HG03442 (cell line): Measurements from ENCODE around the gene IL18.
"Not testable (repeated sequence)": the region's sequence is repeated elsewhere in the genome, so short reads cannot be mapped to it uniquely, and the experiment has no call there.

Experiments used
- ATAC-seq: cut with Tn5 transposase; IDR thresholded peaks from one replicate; pipeline ENCODE4 v1.9.1; 2021; ENCODE audit warnings: mild to moderate bottlenecking, moderate library complexity; ENCODE audit not compliant: unreplicated experiment

Gene IL18

GRCh38 chr11:112121981-112122615 lies 41.8 kb downstream of the IL18 start:
- no peak for ATAC-seq

DNA sequence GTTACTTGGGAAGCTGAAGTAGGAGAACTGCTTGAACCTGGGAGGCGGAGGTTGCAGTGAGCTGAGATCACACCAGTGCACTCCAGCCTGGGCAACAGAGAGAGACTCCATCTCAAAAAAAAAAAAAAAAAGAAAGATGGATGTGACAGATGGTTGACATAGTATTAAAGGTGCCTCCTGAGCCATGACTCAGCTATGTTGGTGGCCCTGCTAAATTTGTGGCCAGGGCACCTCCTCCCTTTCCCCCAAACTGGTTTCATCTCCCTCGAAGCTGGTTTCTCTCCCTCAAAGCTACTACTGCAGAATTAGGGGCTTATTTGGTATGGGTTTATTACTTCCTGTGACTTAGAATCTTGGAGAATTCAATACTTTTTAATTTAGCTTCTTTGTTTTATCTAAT lies 45.7 kb downstream of the IL18 start:
- no peak for ATAC-seq

- ATAC-seq: no peak
These were observed 48.5 kb downstream of the IL18 start for GRCh38 chr11:112115386-112115785.

GRCh38 chr11:112114460-112114859 lies 49.4 kb downstream of the IL18 start:
- ATAC-seq: no peak

- peak; percentile 58 for ATAC-seq
These were observed 50.1 kb downstream of the IL18 start for GRCh38 chr11:112113539-112114457.

DNA sequence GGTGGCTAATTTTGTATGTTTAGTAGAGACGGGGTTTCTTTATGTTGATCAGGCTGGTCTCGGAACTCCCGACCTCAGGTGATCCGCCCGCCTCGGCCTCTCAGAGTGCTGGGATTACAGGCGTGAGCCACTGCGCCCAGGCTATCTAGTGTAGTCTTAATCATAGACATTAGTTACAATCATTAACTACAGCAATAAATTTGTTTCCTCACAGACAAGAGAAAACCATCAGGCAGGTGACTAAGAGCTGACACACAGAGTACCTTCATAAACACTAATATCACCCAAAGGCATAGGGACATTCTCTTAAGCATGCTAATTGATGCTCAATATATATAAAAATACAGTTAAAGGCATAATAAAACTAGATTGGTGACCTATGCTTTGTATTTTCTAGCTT lies 57.8 kb downstream of the IL18 start:
- ATAC-seq: no peak

- ATAC-seq: no peak
These were observed 60.4 kb downstream of the IL18 start for GRCh38 chr11:112103446-112103845.

DNA sequence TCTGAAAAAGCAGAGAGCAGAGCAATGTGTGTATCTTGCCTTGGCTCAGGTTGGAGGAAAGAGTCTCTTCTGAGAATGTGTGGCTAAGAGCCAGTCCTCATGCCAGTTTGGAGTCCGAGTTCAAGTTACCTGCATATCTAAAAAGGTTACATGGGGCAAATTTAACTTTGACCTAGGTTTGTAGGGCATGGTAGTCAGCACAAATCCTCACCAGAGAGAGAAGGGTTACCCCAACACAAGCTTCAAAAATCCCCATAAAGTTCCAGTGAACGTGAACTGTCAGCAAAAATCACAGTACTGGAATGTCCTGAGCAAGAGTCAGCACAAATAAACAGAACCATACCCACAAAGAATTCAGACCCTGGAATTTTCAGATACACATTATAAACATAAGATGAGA lies 63.4 kb downstream of the IL18 start:
- ATAC-seq: no peak

- no peak for ATAC-seq
These were observed 66.0 kb downstream of the IL18 start for GRCh38 chr11:112097734-112098528.

DNA sequence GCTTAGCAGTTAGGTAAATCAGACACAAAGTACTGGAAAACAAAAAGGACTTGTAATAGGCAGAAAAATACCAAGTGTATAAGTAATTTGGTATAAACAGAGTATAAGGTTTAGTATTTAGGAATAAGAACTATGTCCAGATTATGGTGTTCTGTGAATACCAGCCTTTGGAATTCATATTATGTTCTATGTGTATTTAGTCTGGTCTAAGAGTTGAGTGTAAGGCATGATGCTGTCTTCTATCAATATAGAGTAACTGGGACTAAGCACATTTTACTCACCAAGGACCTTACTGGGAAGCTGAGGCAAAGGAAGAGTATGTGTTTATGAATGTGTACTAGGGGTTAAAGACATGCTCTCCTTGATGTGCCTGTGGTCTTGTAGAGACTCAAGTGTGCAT lies 67.7 kb downstream of the IL18 start:
- no peak for ATAC-seq

DNA sequence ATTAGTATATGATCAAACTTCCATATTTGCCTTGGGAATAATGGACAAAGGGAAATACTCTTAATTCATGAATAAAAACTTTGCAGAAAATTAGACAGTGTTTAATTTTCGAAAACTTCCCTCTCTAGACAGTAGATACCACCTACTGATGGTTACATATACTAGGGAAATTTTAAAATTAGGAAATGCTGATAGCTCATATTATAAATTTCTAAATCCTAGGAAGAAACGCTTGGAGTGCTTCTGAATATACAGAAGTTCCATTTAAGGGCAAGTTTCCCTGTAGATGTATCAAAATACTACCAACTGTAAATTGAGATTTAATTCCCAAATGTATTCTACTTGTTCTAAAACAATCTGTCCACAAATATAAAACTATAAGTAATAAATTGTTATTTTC lies 68.6 kb downstream of the IL18 start:
- not testable (repeated sequence) for ATAC-seq
